CD4-positive, CD25-positive, alpha-beta regulatory T cell (primary cell): Measurements from ENCODE around the gene STON2. TPM values are rescaled to one million over a fixed set of nuclear protein-coding genes. Genes with fewer than 3 reads are reported as not detected.

Experiments used
- ATAC-seq, 2 donors: fragments of 150-1000 bp; cut with Tn5 transposase; one replicate each; pipeline ENCODE4 v1.10.0; 2021; ENCODE audit warnings: low read depth in 2 of 2, moderate number of reproducible peaks in 2 of 2, moderate library complexity in 1 of 2
- DNase-seq, 3 donors: peaks; one replicate each; pipeline versions ENCODE4 v3.0.0 to v3.0.0-alpha.2; 2012 to 2022; ENCODE audit warnings: mixed read lengths in 1 of 3
- H3K27ac ChIP-seq: one replicate; pipeline ENCODE4 v1.7.0; 2013; ENCODE audit warnings: mild to moderate bottlenecking, low read length; ENCODE audit not compliant: insufficient read depth, poor library complexity, severe bottlenecking
- H3K27me3 ChIP-seq: one replicate; pipeline ENCODE4 v1.7.0; 2013; ENCODE audit warnings: low read length; ENCODE audit not compliant: control insufficient read depth, insufficient read depth
- H3K36me3 ChIP-seq: one replicate; pipeline ENCODE4 v1.7.0; 2013; ENCODE audit warnings: mild to moderate bottlenecking, low read length, moderate library complexity; ENCODE audit not compliant: control insufficient read depth, insufficient read depth
- H3K4me1 ChIP-seq: 2 replicates; pipeline ENCODE4 v1.7.0; 2013; ENCODE audit warnings: mild to moderate bottlenecking, low read length; ENCODE audit not compliant: insufficient read depth, control insufficient read depth, poor library complexity, severe bottlenecking
- H3K4me3 ChIP-seq: one replicate; pipeline ENCODE4 v1.7.0; 2013; ENCODE audit warnings: low read depth, mild to moderate bottlenecking, low read length, moderate library complexity
- H3K9me3 ChIP-seq, 2 experiments: 1 replicate in 1 of 2; 2 replicates in 1 of 2; pipeline ENCODE4 v1.7.0; 2013; ENCODE audit warnings: low read length in 2 of 2, mild to moderate bottlenecking in 1 of 2, moderate library complexity in 1 of 2; ENCODE audit not compliant: control insufficient read depth in 2 of 2
- H3K27ac Mint-ChIP-seq, 3 donors: one replicate each; pipeline ENCODE4 v1.8.0; 2020 to 2022; ENCODE audit warnings: mild to moderate bottlenecking in 3 of 3, mixed read lengths in 3 of 3, moderate library complexity in 2 of 3
- H3K27me3 Mint-ChIP-seq: one replicate; pipeline ENCODE4 v1.8.0; 2022; ENCODE audit warnings: mild to moderate bottlenecking, mixed read lengths
- H3K36me3 Mint-ChIP-seq: one replicate; pipeline ENCODE4 v1.8.0; 2020; ENCODE audit warnings: mixed read lengths
- H3K4me1 Mint-ChIP-seq, 4 donors: one replicate each; pipeline ENCODE4 v1.8.0; 2020 to 2022; ENCODE audit warnings: mixed read lengths in 4 of 4, mild to moderate bottlenecking in 1 of 4
- H3K4me3 Mint-ChIP-seq, 4 donors: one replicate each; pipeline ENCODE4 v1.8.0; 2020 to 2022; ENCODE audit warnings: mild to moderate bottlenecking in 4 of 4, mixed read lengths in 4 of 4, moderate library complexity in 3 of 4
- H3K9me3 Mint-ChIP-seq, 7 donors: one replicate each; pipeline ENCODE4 v1.8.0; 2020 to 2022; ENCODE audit warnings: mixed read lengths in 7 of 7, mild to moderate bottlenecking in 3 of 7, moderate library complexity in 2 of 7
- polyA plus RNA-seq, 4 donors: library from polyadenylated mRNA; unstranded; fragments of 300-500 nt; fragmentation: Illumina TruSeq; gene quantifications; one replicate each; pipeline ENCODE4 v1.2.3, GENCODE V29; 2021
- total RNA-seq: library from RNA; stranded (reverse); gene quantifications from one replicate; pipeline ENCODE4 v1.2.3, GENCODE V29; 2022

The STON2 gene
- total and polyA plus RNA-seq, 5 donors from 2014 or later, result 4.4 TPM; not detected in 4

GRCh38 chr14:81329640-81330381 lies 70.3 kb downstream of the STON2 start:
- no peaks in the 10 kb centered on the region for H3K36me3 ChIP-seq
- H3K4me1 Mint-ChIP-seq, result no peaks in the 10 kb centered on the region

GRCh38 chr14:81326451-81326850 lies 73.7 kb downstream of the STON2 start:
- DNase-seq (no peak), ATAC-seq (no peak)
- H3K36me3 Mint-ChIP-seq, result no peaks in the 10 kb centered on the region
- no peak overlapping the region for H3K27ac Mint-ChIP-seq
- H3K4me1 Mint-ChIP-seq, result no peaks in the 10 kb centered on the region
- H3K27ac ChIP-seq, result no peak overlapping the region
- H3K4me1 ChIP-seq, result no peaks in the 10 kb centered on the region
- no peaks in the 10 kb centered on the region for H3K27me3 Mint-ChIP-seq
- H3K36me3 ChIP-seq, result no peaks in the 10 kb centered on the region
- peaks cover 2% of the 10 kb centered on the region for H3K27me3 ChIP-seq
- no peak overlapping the region for H3K4me3 Mint-ChIP-seq
- no peaks in the 10 kb centered on the region for H3K9me3 Mint-ChIP-seq
- no peaks in the 10 kb centered on the region for H3K9me3 ChIP-seq
- H3K4me3 ChIP-seq, result no peak overlapping the region

More at GRCh38 chr14:81329640-81330381, 70.3 kb downstream of the STON2 start:
- H3K27me3 ChIP-seq, result peaks cover 2% of the 10 kb centered on the region
- Mint-ChIP-seq H3K36me3 (no peaks in the 10 kb centered on the region), H3K4me3 (no peak overlapping the region), H3K27me3 (no peaks in the 10 kb centered on the region), H3K27ac (no peak overlapping the region), H3K9me3 (peaks cover 0 to 1% (median 0%) of the 10 kb centered on the region in 7 donors)
- no peaks in the 10 kb centered on the region for H3K4me1 ChIP-seq
- no peak overlapping the region for H3K27ac ChIP-seq
- H3K4me3 ChIP-seq, result no peak overlapping the region
- no peaks in the 10 kb centered on the region for H3K9me3 ChIP-seq
- ATAC-seq, result no peak
- no peak for DNase-seq

GRCh38 chr14:81324011-81324410 lies 76.1 kb downstream of the STON2 start:
- no peaks in the 10 kb centered on the region for H3K36me3 Mint-ChIP-seq
- no peaks in the 10 kb centered on the region for H3K9me3 ChIP-seq

GRCh38 chr14:81323093-81323492 lies 77.0 kb downstream of the STON2 start:
- Histone ChIP-seq H3K4me1 (no peaks in the 10 kb centered on the region), H3K36me3 (no peaks in the 10 kb centered on the region), H3K4me3 (no peak overlapping the region), H3K27ac (no peak overlapping the region), H3K27me3 (no peaks in the 10 kb centered on the region), H3K9me3 (no peaks in the 10 kb centered on the region)
- peaks cover 0 to 3% (median 0%) of the 10 kb centered on the region in 7 donors for H3K9me3 Mint-ChIP-seq
- no peak overlapping the region for H3K4me3 Mint-ChIP-seq
- DNase-seq (no peak), ATAC-seq (no peak)
- no peak overlapping the region for H3K27ac Mint-ChIP-seq
- H3K4me1 Mint-ChIP-seq, result no peaks in the 10 kb centered on the region
- no peaks in the 10 kb centered on the region for H3K27me3 Mint-ChIP-seq
- H3K36me3 Mint-ChIP-seq, result no peaks in the 10 kb centered on the region

More at GRCh38 chr14:81324011-81324410, 76.1 kb downstream of the STON2 start:
- Histone ChIP-seq H3K36me3 (no peaks in the 10 kb centered on the region), H3K27ac (no peak overlapping the region), H3K27me3 (peaks cover 2% of the 10 kb centered on the region), H3K4me3 (no peak overlapping the region), H3K4me1 (no peaks in the 10 kb centered on the region)
- Mint-ChIP-seq H3K27me3 (no peaks in the 10 kb centered on the region), H3K4me1 (no peaks in the 10 kb centered on the region), H3K9me3 (peaks cover 0 to 3% (median 0%) of the 10 kb centered on the region in 7 donors), H3K4me3 (no peak overlapping the region), H3K27ac (no peak overlapping the region)
- DNase-seq (no peak), ATAC-seq (no peak)

GRCh38 chr14:81319946-81320345 lies 80.2 kb downstream of the STON2 start:
- DNase-seq, result no peak
- Mint-ChIP-seq H3K9me3 (peaks cover 0 to 3% (median 0%) of the 10 kb centered on the region in 7 donors), H3K27me3 (peaks cover 4% of the 10 kb centered on the region), H3K4me3 (no peak overlapping the region), H3K4me1 (no peaks in the 10 kb centered on the region), H3K27ac (no peak overlapping the region), H3K36me3 (no peaks in the 10 kb centered on the region)
- Histone ChIP-seq H3K27me3 (no peaks in the 10 kb centered on the region), H3K4me3 (no peak overlapping the region), H3K36me3 (no peaks in the 10 kb centered on the region), H3K9me3 (no peaks in the 10 kb centered on the region), H3K4me1 (no peaks in the 10 kb centered on the region), H3K27ac (no peak overlapping the region)
- no peak for ATAC-seq

- H3K27ac ChIP-seq, result no peak overlapping the region
- H3K36me3 Mint-ChIP-seq, result no peaks in the 10 kb centered on the region
- no peaks in the 10 kb centered on the region for H3K4me1 ChIP-seq
- no peaks in the 10 kb centered on the region for H3K9me3 ChIP-seq
- no peaks in the 10 kb centered on the region for H3K27me3 ChIP-seq
- H3K36me3 ChIP-seq, result no peaks in the 10 kb centered on the region
- DNase-seq, result no peak
- no peak overlapping the region for H3K27ac Mint-ChIP-seq
- H3K27me3 Mint-ChIP-seq, result peaks cover 4% of the 10 kb centered on the region
- H3K9me3 Mint-ChIP-seq, result peaks cover 0 to 3% (median 0%) of the 10 kb centered on the region in 7 donors
- H3K4me3 ChIP-seq, result no peak overlapping the region
- no peaks in the 10 kb centered on the region for H3K4me1 Mint-ChIP-seq
- ATAC-seq, result no peak
- H3K4me3 Mint-ChIP-seq, result no peak overlapping the region
Observed at GRCh38 chr14:81319314-81319713, 80.8 kb downstream of the STON2 start.

- Mint-ChIP-seq H3K27ac (no peak overlapping the region), H3K4me1 (no peaks in the 10 kb centered on the region), H3K4me3 (no peak overlapping the region), H3K36me3 (no peaks in the 10 kb centered on the region), H3K9me3 (peaks cover 0 to 3% (median 0%) of the 10 kb centered on the region in 7 donors), H3K27me3 (peaks cover 14% of the 10 kb centered on the region)
- Histone ChIP-seq H3K36me3 (no peaks in the 10 kb centered on the region), H3K9me3 (no peaks in the 10 kb centered on the region), H3K27me3 (peaks cover 8% of the 10 kb centered on the region), H3K27ac (no peak overlapping the region), H3K4me3 (no peak overlapping the region), H3K4me1 (no peaks in the 10 kb centered on the region)
- ATAC-seq (no peak), DNase-seq (no peak)
Observed at GRCh38 chr14:81315341-81315740, 84.8 kb downstream of the STON2 start.
